PFSK-1 (cell line): ENCODE data around the gene EYA2.

Experiments used
- FOXP2 ChIP-seq: optimal IDR thresholded peaks from 2 replicates; pipeline ENCODE3; 2011; ENCODE audit warnings: borderline replicate concordance, control low read depth, inconsistent platforms; ENCODE audit not compliant: insufficient read depth; ENCODE audit errors: extremely low read length, extremely low read depth
- POLR2AphosphoS5 ChIP-seq: IDR thresholded peaks from 2 replicates; pipeline ENCODE4 v1.6.1; 2012; ENCODE audit warnings: low read depth, mild to moderate bottlenecking, control low read depth, low read length, moderate library complexity
- REST ChIP-seq, 2 experiments: IDR thresholded peaks; 2 replicates each; pipeline versions ENCODE4 v1.6.1 to v1.8.0; 2011 to 2012; ENCODE audit warnings: low read depth in 2 of 2, low read length in 2 of 2, control low read depth in 1 of 2, inconsistent platforms in 1 of 2, mild to moderate bottlenecking in 1 of 2, moderate library complexity in 1 of 2; ENCODE audit not compliant: insufficient read depth in 1 of 2
- SIN3A ChIP-seq: IDR thresholded peaks from 2 replicates; pipeline ENCODE4 v1.6.1; 2012; ENCODE audit warnings: mild to moderate bottlenecking, low read length, moderate library complexity, borderline replicate concordance; ENCODE audit not compliant: insufficient read depth
- TAF1 ChIP-seq: IDR thresholded peaks from 2 replicates; pipeline ENCODE4 v1.6.1; 2012; ENCODE audit warnings: low read length, control low read depth, borderline replicate concordance; ENCODE audit not compliant: insufficient read depth

The EYA2 gene

GRCh38 chr20:46953596-46953995 is 59.0 kb downstream of the EYA2 start:
- TF ChIP-seq FOXP2 (no peak), SIN3A (no peak), POLR2AphosphoS5 (no peak), REST (IDR thresholded peaks at IDR 0.05; ENCODE audit: insufficient read depth in 1 of 2, low read depth in 2 of 2, low read length in 2 of 2) (no peak), TAF1 (no peak)

- TF ChIP-seq FOXP2 = no peak
- no peak for TF ChIP-seq POLR2AphosphoS5
- no peak for TF ChIP-seq SIN3A
- TF ChIP-seq REST (IDR thresholded peaks at IDR 0.05; ENCODE audit: insufficient read depth in 1 of 2, low read depth in 2 of 2, low read length in 2 of 2) = no peak
- no peak for TF ChIP-seq TAF1
Measured at GRCh38 chr20:46954490-46955038, 59.9 kb downstream of the EYA2 start.

GRCh38 chr20:46955601-46956556 is 61.2 kb downstream of the EYA2 start:
- TF ChIP-seq FOXP2 = no peak
- TF ChIP-seq SIN3A = no peak
- no peak for TF ChIP-seq TAF1
- no peak for TF ChIP-seq POLR2AphosphoS5
- no peak for TF ChIP-seq REST (IDR thresholded peaks at IDR 0.05; ENCODE audit: insufficient read depth in 1 of 2, low read depth in 2 of 2, low read length in 2 of 2)

- TF ChIP-seq POLR2AphosphoS5 (no peak), REST (IDR thresholded peaks at IDR 0.05; ENCODE audit: insufficient read depth in 1 of 2, low read depth in 2 of 2, low read length in 2 of 2) (no peak), FOXP2 (no peak), TAF1 (no peak), SIN3A (no peak)
Measured at GRCh38 chr20:46959081-46959692, 64.5 kb downstream of the EYA2 start.
